ENCODE results near the gene ZC3H12D.

DNA sequence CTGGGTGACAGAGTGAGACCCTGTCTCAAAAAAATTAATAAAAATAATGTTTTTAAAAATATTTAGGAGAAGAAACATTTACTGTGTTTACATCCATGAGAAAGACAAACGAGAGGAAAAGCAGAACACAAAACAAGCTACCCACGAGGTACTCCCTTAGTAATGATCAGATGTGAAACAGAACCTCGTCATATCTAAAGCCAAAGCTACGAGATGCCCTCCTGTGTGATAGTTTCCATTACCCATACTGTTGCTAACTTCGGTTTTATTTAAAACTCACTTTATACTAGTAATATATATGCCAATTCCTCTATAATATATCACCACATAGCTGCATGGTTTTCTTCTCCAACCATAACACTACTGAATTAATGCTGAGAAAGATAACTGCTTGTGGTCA is 63.7 kb downstream of the ZC3H12D start:
- TF ChIP-seq ZNF266 (tag by site-specific recombination; IDR thresholded peaks at IDR 0.05; ENCODE audit: low read depth) (no peak), ZNF23 (tag by site-specific recombination; IDR thresholded peaks at IDR 0.05; ENCODE audit: borderline replicate concordance) (no peak)
- TF ChIP-seq, protein P1, sequence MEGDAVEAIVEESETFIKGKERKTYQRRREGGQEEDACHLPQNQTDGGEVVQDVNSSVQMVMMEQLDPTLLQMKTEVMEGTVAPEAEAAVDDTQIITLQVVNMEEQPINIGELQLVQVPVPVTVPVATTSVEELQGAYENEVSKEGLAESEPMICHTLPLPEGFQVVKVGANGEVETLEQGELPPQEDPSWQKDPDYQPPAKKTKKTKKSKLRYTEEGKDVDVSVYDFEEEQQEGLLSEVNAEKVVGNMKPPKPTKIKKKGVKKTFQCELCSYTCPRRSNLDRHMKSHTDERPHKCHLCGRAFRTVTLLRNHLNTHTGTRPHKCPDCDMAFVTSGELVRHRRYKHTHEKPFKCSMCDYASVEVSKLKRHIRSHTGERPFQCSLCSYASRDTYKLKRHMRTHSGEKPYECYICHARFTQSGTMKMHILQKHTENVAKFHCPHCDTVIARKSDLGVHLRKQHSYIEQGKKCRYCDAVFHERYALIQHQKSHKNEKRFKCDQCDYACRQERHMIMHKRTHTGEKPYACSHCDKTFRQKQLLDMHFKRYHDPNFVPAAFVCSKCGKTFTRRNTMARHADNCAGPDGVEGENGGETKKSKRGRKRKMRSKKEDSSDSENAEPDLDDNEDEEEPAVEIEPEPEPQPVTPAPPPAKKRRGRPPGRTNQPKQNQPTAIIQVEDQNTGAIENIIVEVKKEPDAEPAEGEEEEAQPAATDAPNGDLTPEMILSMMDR (tag by site-specific recombination; IDR thresholded peaks at IDR 0.05), result no peak
- TF ChIP-seq, protein P2, sequence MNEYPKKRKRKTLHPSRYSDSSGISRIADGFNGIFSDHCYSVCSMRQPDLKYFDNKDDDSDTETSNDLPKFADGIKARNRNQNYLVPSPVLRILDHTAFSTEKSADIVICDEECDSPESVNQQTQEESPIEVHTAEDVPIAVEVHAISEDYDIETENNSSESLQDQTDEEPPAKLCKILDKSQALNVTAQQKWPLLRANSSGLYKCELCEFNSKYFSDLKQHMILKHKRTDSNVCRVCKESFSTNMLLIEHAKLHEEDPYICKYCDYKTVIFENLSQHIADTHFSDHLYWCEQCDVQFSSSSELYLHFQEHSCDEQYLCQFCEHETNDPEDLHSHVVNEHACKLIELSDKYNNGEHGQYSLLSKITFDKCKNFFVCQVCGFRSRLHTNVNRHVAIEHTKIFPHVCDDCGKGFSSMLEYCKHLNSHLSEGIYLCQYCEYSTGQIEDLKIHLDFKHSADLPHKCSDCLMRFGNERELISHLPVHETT (tag by site-specific recombination; IDR thresholded peaks at IDR 0.05), result no peak

Data from HEK293 (cell line).